Caco-2 (cell line): ENCODE measurements around the gene HSPH1. TPM values are rescaled to one million over a fixed set of nuclear protein-coding genes. Genes with fewer than 3 reads are reported as not detected.

Source experiments
- BruUV-seq: library from RNA; stranded (reverse); fragments of 400-500 nt; replicated peaks from 2 replicates; lab custom pipeline; 2021; lab: Mats Ljungman, UMichigan
- CTCF ChIA-PET: fragments of 300-600 bp; sonication (Branson Sonifier 250); formaldehyde crosslinking; loops from one replicate; lab custom pipeline; 2022; ENCODE audit warnings: antibody characterized with exemption; lab: Charles Lee
- POLR2A ChIA-PET: fragments of 300-600 bp; sonication (Branson Sonifier 250); formaldehyde crosslinking; loops from one replicate; lab custom pipeline; 2022; ENCODE audit warnings: antibody characterized with exemption; lab: Charles Lee
- DNase-seq, 2 experiments: peaks; one replicate each; pipeline versions ENCODE4 v3.0.0 to v3.0.0-alpha.2; 2020 to 2022
- H3K27me3 ChIP-seq: replicated peaks from 2 replicates; pipeline ENCODE4 v1.6.0; 2011; ENCODE audit warnings: low read length; ENCODE audit not compliant: control insufficient read depth, insufficient read depth
- H3K36me3 ChIP-seq: 2 replicates; pipeline ENCODE4 v1.5.1; 2011; ENCODE audit warnings: low read length; ENCODE audit not compliant: control insufficient read depth, insufficient read depth
- H3K4me1 ChIP-seq: fragments of 250-450 bp; sonication (Bioruptor Pico); 2 replicates; pipeline ENCODE4 v1.5.1; 2020; ENCODE audit warnings: mild to moderate bottlenecking
- H3K4me3 ChIP-seq: 2 replicates; pipeline ENCODE4 v1.5.1; 2011; ENCODE audit warnings: low read depth, mild to moderate bottlenecking, control low read depth, low read length
- H3K9me3 ChIP-seq: fragments of 250-450 bp; sonication (Bioruptor Pico); 2 replicates; pipeline ENCODE4 v1.5.1; 2020; ENCODE audit warnings: mild to moderate bottlenecking, moderate library complexity
- H3K27ac Mint-ChIP-seq: one replicate; pipeline ENCODE4 v1.8.0; 2022; ENCODE audit warnings: mixed read lengths; ENCODE audit not compliant: unreplicated experiment
- H3K27me3 Mint-ChIP-seq: one replicate; pipeline ENCODE4 v1.8.0; 2022; ENCODE audit warnings: mixed read lengths; ENCODE audit not compliant: insufficient read depth, unreplicated experiment
- H3K36me3 Mint-ChIP-seq: one replicate; pipeline ENCODE4 v1.8.0; 2022; ENCODE audit warnings: mild to moderate bottlenecking, mixed read lengths; ENCODE audit not compliant: insufficient read depth, unreplicated experiment
- H3K4me1 Mint-ChIP-seq: one replicate; pipeline ENCODE4 v1.8.0; 2022; ENCODE audit warnings: low read depth, mixed read lengths; ENCODE audit not compliant: unreplicated experiment
- H3K4me3 Mint-ChIP-seq: one replicate; pipeline ENCODE4 v1.8.0; 2022; ENCODE audit warnings: mild to moderate bottlenecking, moderate library complexity, mixed read lengths; ENCODE audit not compliant: unreplicated experiment
- H3K9me3 Mint-ChIP-seq: one replicate; pipeline ENCODE4 v1.8.0; 2022; ENCODE audit warnings: mixed read lengths; ENCODE audit not compliant: unreplicated experiment
- CTCF ChIP-seq, 2 experiments: fragments of 200-600 bp in 1 of 2; IDR thresholded peaks; 1 replicate in 1 of 2; 2 replicates in 1 of 2; pipeline versions ENCODE4 v1.5.1 to v1.8.0; 2011 to 2022; ENCODE audit warnings: antibody characterized with exemption in 1 of 2, control low read depth in 1 of 2, inconsistent platforms in 1 of 2, low read depth in 1 of 2, low read length in 1 of 2, mild to moderate bottlenecking in 1 of 2, moderate library complexity in 1 of 2; ENCODE audit not compliant: insufficient read depth in 1 of 2, severe bottlenecking in 1 of 2, unreplicated experiment in 1 of 2
- intact Hi-C: fragments of 100-400 bp; cut with micrococcal nuclease; formaldehyde crosslinking; loops from one replicate; pipeline ENCODE4 v1.10.0; 2022; ENCODE audit not compliant: unreplicated experiment
- total RNA-seq: library from RNA; stranded (reverse); gene quantifications from 2 replicates; pipeline ENCODE4 v1.2.3, GENCODE V29; 2022

The HSPH1 gene
- total RNA-seq, 1 experiment from 2014 or later = 141 TPM

GRCh38 chr13:31167490-31167889, 5.8 kb upstream of the HSPH1 start:
- BruUV-seq = no TSS peak
- TF ChIP-seq CTCF (IDR thresholded peaks at IDR 0.05; ENCODE audit: insufficient read depth in 1 of 2, low read depth in 1 of 2, low read length in 1 of 2, severe bottlenecking in 1 of 2, unreplicated experiment in 1 of 2) = no peak
- Mint-ChIP-seq H3K4me1 (peaks cover 16% of the 10 kb centered on the region), H3K4me3 (no peak overlapping the region), H3K27me3 (no peaks in the 10 kb centered on the region), H3K27ac (no peak overlapping the region), H3K36me3 (peaks cover 4% of the 10 kb centered on the region), H3K9me3 (peaks cover 15% of the 10 kb centered on the region)
- POLR2A ChIA-PET = interaction anchor here (0.6 kb wide), 1 partner anchor 1028 kb away, joined by 6 read pairs; no protein-coding TSS in a partner anchor
- intact Hi-C loops = no loop called here
- Histone ChIP-seq H3K36me3 (no peaks in the 10 kb centered on the region), H3K4me1 (peaks cover 24% of the 10 kb centered on the region), H3K9me3 (no peaks in the 10 kb centered on the region), H3K4me3 (no peak overlapping the region), H3K27me3 (no peaks in the 10 kb centered on the region)
- DNase-seq = no peak
- CTCF ChIA-PET = interaction anchor here (0.7 kb wide), 1 partner anchor 32 kb away, joined by 7 read pairs; the partner anchor contains the start of gene B3GLCT

DNA sequence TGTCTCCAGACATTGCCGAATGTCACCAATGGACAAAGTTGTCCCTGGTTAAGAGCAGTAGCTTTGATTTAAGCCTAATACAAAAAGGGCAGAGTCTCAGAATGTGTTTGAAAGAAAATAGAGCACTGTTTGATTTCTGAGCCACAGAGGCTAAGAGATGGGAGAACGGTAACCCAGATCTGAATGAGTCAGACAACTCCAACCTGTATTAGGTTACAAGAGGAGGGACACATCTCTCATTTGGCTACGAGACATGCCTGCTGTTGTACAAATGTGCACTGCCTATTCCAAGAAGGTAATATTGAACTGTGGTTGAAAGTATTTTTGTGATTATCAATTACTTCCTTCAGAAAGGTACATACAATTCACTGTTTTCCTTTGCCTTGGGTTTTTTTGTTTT, 4.9 kb upstream of the HSPH1 start:
- DNase-seq = no peak
- H3K4me3 Mint-ChIP-seq = no peak overlapping the region
- H3K27me3 ChIP-seq = no peaks in the 10 kb centered on the region
- intact Hi-C loops = no loop called here
- no peak overlapping the region for H3K4me3 ChIP-seq
- H3K4me1 Mint-ChIP-seq = peaks cover 11% of the 10 kb centered on the region
- CTCF ChIA-PET = interaction anchor here (0.7 kb wide), 1 partner anchor 33 kb away, joined by 7 read pairs; the partner anchor contains the start of gene B3GLCT
- peaks cover 13% of the 10 kb centered on the region for H3K36me3 Mint-ChIP-seq
- no TSS peak for BruUV-seq
- no peak overlapping the region for H3K27ac Mint-ChIP-seq
- no peak for TF ChIP-seq CTCF (IDR thresholded peaks at IDR 0.05; ENCODE audit: insufficient read depth in 1 of 2, low read depth in 1 of 2, low read length in 1 of 2, severe bottlenecking in 1 of 2, unreplicated experiment in 1 of 2)
- no peaks in the 10 kb centered on the region for H3K36me3 ChIP-seq
- peaks cover 15% of the 10 kb centered on the region for H3K9me3 Mint-ChIP-seq
- H3K9me3 ChIP-seq = no peaks in the 10 kb centered on the region
- H3K4me1 ChIP-seq = peaks cover 18% of the 10 kb centered on the region
- H3K27me3 Mint-ChIP-seq = no peaks in the 10 kb centered on the region
- POLR2A ChIA-PET = interaction anchor here (0.6 kb wide), 1 partner anchor 1029 kb away, joined by 6 read pairs; no protein-coding TSS in a partner anchor

DNA sequence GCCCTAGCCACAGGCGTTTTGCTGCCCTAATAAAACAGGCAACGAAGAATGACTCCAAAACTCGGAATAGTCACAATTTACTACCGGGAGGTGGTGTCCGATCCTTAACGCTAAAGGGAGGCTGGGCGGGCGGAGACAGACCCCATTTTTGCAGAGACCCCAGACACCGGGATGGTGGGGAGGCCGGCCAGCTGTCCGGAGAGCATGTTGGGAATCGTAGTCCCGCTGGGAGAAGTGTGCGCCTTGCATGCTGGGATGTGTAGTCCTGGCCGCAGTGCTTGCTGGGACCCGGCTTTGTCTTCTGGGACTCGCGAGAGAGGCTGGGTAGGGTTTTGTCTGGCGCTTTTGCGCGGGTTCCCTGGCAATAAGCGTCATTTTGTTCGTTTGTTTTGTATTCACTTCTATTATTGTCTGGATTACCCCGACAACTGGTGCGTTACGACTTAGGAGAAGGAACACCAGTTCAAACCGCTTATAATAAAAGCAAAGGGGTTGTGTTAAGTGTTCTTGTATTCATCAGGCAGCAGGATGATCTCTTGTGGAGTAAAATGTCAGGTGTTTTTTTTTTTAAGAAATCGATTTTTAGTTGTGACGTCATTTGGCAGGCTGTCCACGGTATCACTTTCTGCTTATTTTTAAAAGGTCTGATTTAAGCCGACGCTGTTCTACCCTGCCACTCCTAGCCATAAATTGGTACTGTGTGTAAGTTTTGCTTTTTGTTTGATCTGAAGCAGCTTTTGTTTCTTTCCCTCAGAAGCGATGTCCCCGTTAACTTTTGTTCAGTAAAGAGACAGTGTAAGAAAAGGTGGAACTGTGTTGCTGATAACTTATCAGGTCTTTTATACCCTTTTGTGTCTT, 676 bp upstream of the HSPH1 start:
- ChIA-PET POLR2A (no interaction called here), CTCF (no interaction called here)
- no peak for TF ChIP-seq CTCF (IDR thresholded peaks at IDR 0.05; ENCODE audit: insufficient read depth in 1 of 2, low read depth in 1 of 2, low read length in 1 of 2, severe bottlenecking in 1 of 2, unreplicated experiment in 1 of 2)
- H3K4me3 ChIP-seq = peak overlapping the region; percentile 91
- no peaks in the 10 kb centered on the region for H3K36me3 ChIP-seq
- peak overlapping the region; percentile 98 for H3K4me3 Mint-ChIP-seq
- no peaks in the 10 kb centered on the region for H3K27me3 ChIP-seq
- intact Hi-C loops = loop anchor here (1.0 to 5.0 kb wide), 3 partner anchors 10 to 1310 kb away; partner anchors contain the start of genes B3GLCT and UBL3
- BruUV-seq = TSS peak; percentile 97
- peak overlapping the region; percentile 97 for H3K27ac Mint-ChIP-seq
- H3K27me3 Mint-ChIP-seq = no peaks in the 10 kb centered on the region
- H3K9me3 Mint-ChIP-seq = no peaks in the 10 kb centered on the region
- H3K36me3 Mint-ChIP-seq = peaks cover 45% of the 10 kb centered on the region
- peaks cover 22% of the 10 kb centered on the region for H3K4me1 ChIP-seq
- H3K4me1 Mint-ChIP-seq = peaks cover 20% of the 10 kb centered on the region
- no peaks in the 10 kb centered on the region for H3K9me3 ChIP-seq
- DNase-seq = peak; percentile 96 to 99
